Measurements from ENCODE around the gene TCTN2.

The TCTN2 gene

GRCh38 chr12:123686636-123687190 lies 15.8 kb downstream of the TCTN2 start:
- DNase-seq (ENCODE audit: low read depth) = no peak

- no peak for DNase-seq (ENCODE audit: low read depth)
Measured at GRCh38 chr12:123690191-123690840, 19.4 kb downstream of the TCTN2 start.

GRCh38 chr12:123696207-123696606 lies 25.3 kb downstream of the TCTN2 start:
- DNase-seq (ENCODE audit: low read depth) = no peak

- DNase-seq (ENCODE audit: low read depth) = no peak
Measured at GRCh38 chr12:123696646-123697045, 25.7 kb downstream of the TCTN2 start.

- peak; percentile 16 for DNase-seq (ENCODE audit: low read depth)
Measured at GRCh38 chr12:123705935-123706334, 35.0 kb downstream of the TCTN2 start.

GRCh38 chr12:123707466-123707865 lies 36.6 kb downstream of the TCTN2 start:
- DNase-seq (ENCODE audit: low read depth) = no peak

GRCh38 chr12:123712780-123713319 lies 41.9 kb downstream of the TCTN2 start:
- DNase-seq (ENCODE audit: low read depth) = peak; percentile 20

GRCh38 chr12:123713398-123713797 lies 42.5 kb downstream of the TCTN2 start:
- peak; percentile 19 for DNase-seq (ENCODE audit: low read depth)

- no peak for DNase-seq (ENCODE audit: low read depth)
Measured at GRCh38 chr12:123713823-123714585, 43.1 kb downstream of the TCTN2 start.

- DNase-seq (ENCODE audit: low read depth) = no peak
Measured at GRCh38 chr12:123715195-123715594, 44.3 kb downstream of the TCTN2 start.

GRCh38 chr12:123717350-123717749 lies 46.4 kb downstream of the TCTN2 start:
- peak; percentile 24 for DNase-seq (ENCODE audit: low read depth)

GRCh38 chr12:123720141-123720814 lies 49.4 kb downstream of the TCTN2 start:
- no peak for DNase-seq (ENCODE audit: low read depth)

GRCh38 chr12:123721245-123721644 lies 50.3 kb downstream of the TCTN2 start:
- no peak for DNase-seq (ENCODE audit: low read depth)

GRCh38 chr12:123723011-123723410 lies 52.1 kb downstream of the TCTN2 start:
- no peak for DNase-seq (ENCODE audit: low read depth)

- no peak for DNase-seq (ENCODE audit: low read depth)
Measured at GRCh38 chr12:123723765-123724164, 52.9 kb downstream of the TCTN2 start.

- DNase-seq (ENCODE audit: low read depth) = no peak
Measured at GRCh38 chr12:123726244-123726643, 55.3 kb downstream of the TCTN2 start.

- DNase-seq (ENCODE audit: low read depth) = no peak
Measured at GRCh38 chr12:123726962-123727361, 56.0 kb downstream of the TCTN2 start.

- no peak for DNase-seq (ENCODE audit: low read depth)
Measured at GRCh38 chr12:123727878-123728277, 57.0 kb downstream of the TCTN2 start.

- no peak for DNase-seq (ENCODE audit: low read depth)
Measured at GRCh38 chr12:123731596-123731995, 60.7 kb downstream of the TCTN2 start.

GRCh38 chr12:123732251-123732650 lies 61.3 kb downstream of the TCTN2 start:
- no peak for DNase-seq (ENCODE audit: low read depth)

- DNase-seq (ENCODE audit: low read depth) = no peak
Measured at GRCh38 chr12:123733229-123733628, 62.3 kb downstream of the TCTN2 start.

GRCh38 chr12:123734268-123734667 lies 63.4 kb downstream of the TCTN2 start:
- no peak for DNase-seq (ENCODE audit: low read depth)
